Measurements from ENCODE around the gene PLD6.

The PLD6 gene

DNA sequence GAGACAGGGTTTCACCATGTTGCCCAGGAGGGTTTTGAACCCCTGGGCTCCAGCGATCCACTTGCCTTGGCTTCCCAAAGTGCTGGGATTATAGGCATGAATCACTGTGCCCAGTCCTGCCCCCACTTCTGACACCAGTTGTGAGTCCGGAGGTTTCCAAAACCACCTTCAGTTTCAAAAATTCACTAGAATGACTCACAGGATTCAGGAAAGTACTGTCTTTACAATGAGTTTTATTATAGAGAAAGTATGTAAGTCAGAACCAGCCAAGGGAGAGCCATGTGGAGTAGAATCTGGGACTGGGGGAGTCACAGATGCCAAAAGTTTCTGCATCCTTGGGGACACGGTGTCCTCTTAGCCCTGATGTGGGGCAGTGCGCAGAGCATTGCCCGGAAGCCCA is 55.1 kb downstream of the PLD6 start:
- Mint-ChIP-seq H3K27ac (peak overlapping the region; percentile 67), H3K4me3 (peak overlapping the region; percentile 57), H3K4me1 (peaks cover 61% of the 10 kb centered on the region), H3K36me3 (peaks cover 89% of the 10 kb centered on the region), H3K9me3 (no peaks in the 10 kb centered on the region)
- DNase-seq (ENCODE audit: low spot score in 2 of 2) (peak in 1 of 2 donors; percentile 64), ATAC-seq (peak; percentile 68)
